Cardiac muscle cell (in vitro differentiated cells and primary cell): ENCODE data around the gene CD226. TPM values are rescaled to one million over a fixed set of nuclear protein-coding genes. Genes with fewer than 3 reads are reported as not detected.

ENCODE experiments used
- DNase-seq, 2 donors: peaks; one replicate each; pipeline versions ENCODE4 v3.0.0 to v3.0.0-alpha.2; 2010 to 2017; ENCODE audit warnings: low read depth in 1 of 2, low spot score in 1 of 2
- H3K27ac ChIP-seq: fragments of 200-600 bp; sonication (generic); 2 replicates; pipeline ENCODE4 v1.5.1; 2016
- H3K27me3 ChIP-seq: fragments of 200-600 bp; sonication (generic); 2 replicates; pipeline ENCODE4 v1.6.0; 2016; ENCODE audit warnings: control low read depth
- H3K36me3 ChIP-seq: fragments of 200-600 bp; sonication (generic); 2 replicates; pipeline ENCODE4 v1.5.1; 2016; ENCODE audit warnings: control low read depth
- H3K4me1 ChIP-seq: fragments of 200-600 bp; sonication (generic); 2 replicates; pipeline ENCODE4 v1.8.1; 2017; ENCODE audit warnings: low read depth, mild to moderate bottlenecking, mixed run types
- H3K4me3 ChIP-seq: fragments of 200-600 bp; sonication (generic); 2 replicates; pipeline ENCODE4 v1.5.1; 2016; ENCODE audit warnings: mild to moderate bottlenecking
- H3K9me3 ChIP-seq: fragments of 200-600 bp; sonication (generic); 2 replicates; pipeline ENCODE4 v1.5.1; 2017; ENCODE audit warnings: low read depth, mild to moderate bottlenecking, control low read depth
- polyA plus RNA-seq: library from polyadenylated mRNA; unstranded; fragments of >200 nt; fragmentation: Nextera tagmentation; extraction: Ambion mirVana; gene quantifications from 2 replicates; pipeline ENCODE4 v1.2.1, GENCODE V29; 2016
- total RNA-seq: library from RNA; depleted of rRNA; stranded (reverse); fragments of >200 nt; gene quantifications from 2 replicates; pipeline ENCODE4 v1.2.3, GENCODE V29; 2016
- TF ChIP-seq, protein P1 (sequence below): IDR thresholded peaks from 2 replicates; pipeline ENCODE4 v1.5.1; 2012; ENCODE audit warnings: low read depth, mild to moderate bottlenecking, low read length

Gene CD226
- total and polyA plus RNA-seq, 2 experiments from 2014 or later, result 0.71 TPM; not detected in 1

DNA sequence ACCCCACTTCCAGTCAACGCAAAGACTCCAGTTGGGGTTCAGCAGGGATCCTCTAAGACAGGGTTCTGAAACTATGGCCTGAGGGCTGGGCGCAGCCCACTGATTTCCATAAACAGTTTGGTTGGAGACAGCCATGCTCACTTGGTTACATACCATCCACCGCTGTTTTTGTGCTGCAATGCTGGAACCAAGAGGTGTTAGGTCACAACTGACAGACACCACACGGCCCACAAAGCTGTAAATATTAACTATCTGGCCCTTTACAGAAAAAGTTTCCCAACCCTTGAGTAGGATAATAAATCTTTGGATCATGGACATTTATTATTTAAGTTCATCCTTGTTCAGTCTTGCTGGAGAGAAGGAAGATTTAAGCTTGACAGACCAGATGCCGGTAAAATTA lies 8.4 kb upstream of the CD226 start:
- Histone ChIP-seq H3K9me3 (no peaks in the 10 kb centered on the region), H3K36me3 (no peaks in the 10 kb centered on the region), H3K27ac (no peak overlapping the region), H3K27me3 (no peaks in the 10 kb centered on the region), H3K4me3 (no peak overlapping the region), H3K4me1 (no peaks in the 10 kb centered on the region)
- DNase-seq, result no peak
- TF ChIP-seq, protein P1, sequence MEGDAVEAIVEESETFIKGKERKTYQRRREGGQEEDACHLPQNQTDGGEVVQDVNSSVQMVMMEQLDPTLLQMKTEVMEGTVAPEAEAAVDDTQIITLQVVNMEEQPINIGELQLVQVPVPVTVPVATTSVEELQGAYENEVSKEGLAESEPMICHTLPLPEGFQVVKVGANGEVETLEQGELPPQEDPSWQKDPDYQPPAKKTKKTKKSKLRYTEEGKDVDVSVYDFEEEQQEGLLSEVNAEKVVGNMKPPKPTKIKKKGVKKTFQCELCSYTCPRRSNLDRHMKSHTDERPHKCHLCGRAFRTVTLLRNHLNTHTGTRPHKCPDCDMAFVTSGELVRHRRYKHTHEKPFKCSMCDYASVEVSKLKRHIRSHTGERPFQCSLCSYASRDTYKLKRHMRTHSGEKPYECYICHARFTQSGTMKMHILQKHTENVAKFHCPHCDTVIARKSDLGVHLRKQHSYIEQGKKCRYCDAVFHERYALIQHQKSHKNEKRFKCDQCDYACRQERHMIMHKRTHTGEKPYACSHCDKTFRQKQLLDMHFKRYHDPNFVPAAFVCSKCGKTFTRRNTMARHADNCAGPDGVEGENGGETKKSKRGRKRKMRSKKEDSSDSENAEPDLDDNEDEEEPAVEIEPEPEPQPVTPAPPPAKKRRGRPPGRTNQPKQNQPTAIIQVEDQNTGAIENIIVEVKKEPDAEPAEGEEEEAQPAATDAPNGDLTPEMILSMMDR, result no peak

DNA sequence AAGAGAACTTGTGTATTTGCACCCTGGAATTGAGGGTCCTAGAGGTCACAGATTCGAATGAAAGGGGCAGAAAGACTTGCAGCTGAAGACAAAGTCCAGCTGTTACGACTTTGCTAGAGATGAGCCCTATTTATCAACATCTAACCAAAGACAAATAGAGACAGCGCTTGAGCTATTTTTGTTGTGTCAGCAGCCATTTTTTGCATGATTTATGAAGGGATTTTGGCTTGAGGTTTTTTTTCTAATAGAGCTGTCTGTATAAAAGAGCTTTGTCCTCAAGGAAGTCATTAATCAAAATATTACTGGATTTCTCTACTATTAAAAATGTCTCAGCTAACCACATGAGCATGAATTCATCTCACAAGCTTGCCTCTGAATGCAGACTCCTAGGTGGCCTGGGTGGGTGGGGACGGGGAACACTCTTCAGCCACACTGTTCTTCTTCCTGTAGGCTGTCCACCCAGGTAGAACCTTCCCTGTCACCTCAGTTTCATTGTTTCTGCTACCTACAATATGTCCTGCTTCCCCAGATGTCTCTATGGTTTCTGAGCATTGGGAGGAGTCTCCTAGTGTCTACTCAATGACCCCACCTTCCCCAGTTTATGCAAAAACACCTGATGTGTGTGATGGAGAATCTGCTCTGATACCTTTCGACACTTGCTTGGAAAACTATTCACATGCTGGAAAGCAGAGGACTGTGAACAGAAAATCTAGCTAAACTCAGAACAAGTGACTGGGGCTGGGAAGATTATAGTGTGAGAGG lies 7.2 kb upstream of the CD226 start:
- Histone ChIP-seq H3K27me3 (no peaks in the 10 kb centered on the region), H3K9me3 (no peaks in the 10 kb centered on the region), H3K36me3 (no peaks in the 10 kb centered on the region), H3K4me1 (no peaks in the 10 kb centered on the region), H3K27ac (no peak overlapping the region), H3K4me3 (no peak overlapping the region)
- TF ChIP-seq, protein P1, result no peak
- DNase-seq, result no peak

DNA sequence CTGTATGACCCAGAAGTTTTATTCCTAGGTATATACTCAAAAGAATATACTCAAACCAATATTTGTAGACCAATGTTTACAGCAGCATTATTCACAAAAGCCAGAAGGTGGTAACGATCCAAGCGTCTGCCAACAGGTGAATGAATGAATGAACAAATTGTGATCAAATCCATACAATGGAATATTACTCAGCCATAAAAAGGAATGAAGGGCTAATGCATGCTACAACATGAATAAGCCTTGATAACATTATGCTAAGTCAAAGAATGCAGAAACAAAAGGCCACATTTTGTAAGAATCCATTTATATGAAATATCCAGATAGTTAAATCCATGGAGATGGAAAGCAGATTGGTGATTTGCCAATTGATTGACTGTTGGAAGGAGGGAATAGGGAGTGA lies 5.5 kb upstream of the CD226 start:
- no peaks in the 10 kb centered on the region for H3K36me3 ChIP-seq
- no peak overlapping the region for H3K27ac ChIP-seq
- H3K27me3 ChIP-seq, result no peaks in the 10 kb centered on the region
- no peak for DNase-seq
- H3K4me3 ChIP-seq, result no peak overlapping the region
- no peaks in the 10 kb centered on the region for H3K9me3 ChIP-seq
- TF ChIP-seq, protein P1, result no peak
- no peaks in the 10 kb centered on the region for H3K4me1 ChIP-seq

DNA sequence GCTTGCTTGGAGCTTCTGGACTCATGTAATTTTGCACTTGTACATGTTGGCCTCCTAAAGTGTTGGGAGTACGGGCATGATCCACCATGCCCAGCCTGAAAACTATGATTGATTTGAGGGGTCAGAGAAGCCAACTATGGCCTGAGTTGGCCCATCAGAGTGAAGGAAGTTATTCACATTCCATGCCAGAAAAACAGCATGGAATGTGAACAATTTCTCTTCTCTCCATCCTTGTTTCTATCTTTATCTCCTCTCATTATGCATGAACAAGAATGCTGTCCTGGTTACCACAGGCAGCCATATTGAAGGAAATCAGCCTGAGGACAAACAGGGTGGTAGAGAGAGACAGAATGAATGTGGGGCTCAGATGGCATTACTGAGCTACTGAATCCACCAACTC lies 3.5 kb upstream of the CD226 start:
- H3K4me1 ChIP-seq, result no peaks in the 10 kb centered on the region
- H3K27me3 ChIP-seq, result no peaks in the 10 kb centered on the region
- peak in 1 of 2 donors; percentile 63 for DNase-seq
- no peak overlapping the region for H3K27ac ChIP-seq
- no peaks in the 10 kb centered on the region for H3K36me3 ChIP-seq
- H3K9me3 ChIP-seq, result no peaks in the 10 kb centered on the region
- TF ChIP-seq, protein P1, result no peak
- no peak overlapping the region for H3K4me3 ChIP-seq

DNA sequence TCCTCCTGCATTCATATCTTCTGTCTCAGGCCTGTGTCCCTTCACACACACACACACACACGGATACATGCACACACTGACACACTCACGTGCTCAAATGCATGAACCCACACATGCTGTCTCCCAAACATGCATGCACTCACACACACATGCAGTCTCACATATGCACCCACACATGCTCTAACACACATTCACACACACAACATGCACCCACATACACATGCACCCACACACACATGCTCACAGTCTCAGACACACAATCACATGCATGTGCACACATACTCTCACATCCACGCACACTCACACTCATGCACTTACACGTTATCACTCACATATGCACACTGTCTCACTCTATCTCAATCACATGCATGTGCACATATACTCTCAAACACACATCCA lies 1.9 kb upstream of the CD226 start:
- no peak overlapping the region for H3K27ac ChIP-seq
- H3K4me1 ChIP-seq, result no peaks in the 10 kb centered on the region
- TF ChIP-seq, protein P1, result no peak
- no peak overlapping the region for H3K4me3 ChIP-seq
- H3K36me3 ChIP-seq, result no peaks in the 10 kb centered on the region
- DNase-seq, result no peak
- no peaks in the 10 kb centered on the region for H3K9me3 ChIP-seq
- H3K27me3 ChIP-seq, result no peaks in the 10 kb centered on the region
